ENCODE data around the gene ZNF506.
"Not testable (repeated sequence)": the region's sequence is repeated elsewhere in the genome, so short reads cannot be mapped to it uniquely, and the experiment has no call there.

The ZNF506 gene

GRCh38 chr19:19778666-19779065 lies 42.9 kb downstream of the ZNF506 start:
- Histone ChIP-seq H3K9me3 (ENCODE audit: insufficient read depth, low read depth, low read length) (no peaks in the 10 kb centered on the region), H3K4me1 (ENCODE audit: insufficient read depth, low read length) (peaks cover 11% of the 10 kb centered on the region), H3K4me3 (ENCODE audit: low read length) (no peak overlapping the region), H3K36me3 (ENCODE audit: insufficient read depth, low read length) (peaks cover 10% of the 10 kb centered on the region; the same call in 1 of the 2 replicates), H3K27ac (ENCODE audit: low read depth, low read length) (no peak overlapping the region), H3K27me3 (ENCODE audit: insufficient read depth, low read length) (no peaks in the 10 kb centered on the region), H3K9ac (ENCODE audit: low read depth, low read length) (no peak overlapping the region)
- WGBS, result 90% methylated on average over 1 of the region's 2 CpGs

- Histone ChIP-seq H3K4me3 (ENCODE audit: low read length) (peak overlapping the region; percentile 79), H3K27ac (ENCODE audit: low read depth, low read length) (no peak overlapping the region), H3K9ac (ENCODE audit: low read depth, low read length) (no peak overlapping the region), H3K4me1 (ENCODE audit: insufficient read depth, low read length) (peaks cover 11% of the 10 kb centered on the region), H3K27me3 (ENCODE audit: insufficient read depth, low read length) (no peaks in the 10 kb centered on the region), H3K36me3 (ENCODE audit: insufficient read depth, low read length) (peaks cover 10% of the 10 kb centered on the region; the same call in 1 of the 2 replicates), H3K9me3 (ENCODE audit: insufficient read depth, low read depth, low read length) (no peaks in the 10 kb centered on the region)
- WGBS, result 85% methylated on average over 5 of the region's 5 CpGs
Observed at GRCh38 chr19:19777692-19778091, 43.9 kb downstream of the ZNF506 start.

- Histone ChIP-seq H3K9ac (ENCODE audit: low read depth, low read length) (peak overlapping the region; percentile 71), H3K4me3 (ENCODE audit: low read length) (peak overlapping the region; percentile 79), H3K4me1 (ENCODE audit: insufficient read depth, low read length) (peaks cover 11% of the 10 kb centered on the region), H3K9me3 (ENCODE audit: insufficient read depth, low read depth, low read length) (no peaks in the 10 kb centered on the region), H3K27ac (ENCODE audit: low read depth, low read length) (peak overlapping the region; percentile 24; the same call in 1 of the 2 replicates), H3K27me3 (ENCODE audit: insufficient read depth, low read length) (no peaks in the 10 kb centered on the region), H3K36me3 (ENCODE audit: insufficient read depth, low read length) (peaks cover 10% of the 10 kb centered on the region; the same call in 1 of the 2 replicates)
- under 1% methylated on average over 36 of the region's 36 CpGs for WGBS
Observed at GRCh38 chr19:19776206-19777008, 45.1 kb downstream of the ZNF506 start.

- Histone ChIP-seq H3K27me3 (ENCODE audit: insufficient read depth, low read length) (no peaks in the 10 kb centered on the region), H3K27ac (ENCODE audit: low read depth, low read length) (peak overlapping the region; percentile 24; the same call in 1 of the 2 replicates), H3K4me3 (ENCODE audit: low read length) (peak overlapping the region; percentile 79), H3K9me3 (ENCODE audit: insufficient read depth, low read depth, low read length) (no peaks in the 10 kb centered on the region), H3K4me1 (ENCODE audit: insufficient read depth, low read length) (peaks cover 11% of the 10 kb centered on the region), H3K9ac (ENCODE audit: low read depth, low read length) (peak overlapping the region; percentile 71), H3K36me3 (ENCODE audit: insufficient read depth, low read length) (peaks cover 6% of the 10 kb centered on the region; the same call in 1 of the 2 replicates)
- 7% methylated on average over 11 of the region's 11 CpGs for WGBS
Observed at GRCh38 chr19:19775891-19776205, 45.7 kb downstream of the ZNF506 start.

GRCh38 chr19:19774354-19775033 lies 47.1 kb downstream of the ZNF506 start:
- no peaks in the 10 kb centered on the region for H3K27me3 ChIP-seq (ENCODE audit: insufficient read depth, low read length)
- H3K9me3 ChIP-seq (ENCODE audit: insufficient read depth, low read depth, low read length), result no peaks in the 10 kb centered on the region
- no peak overlapping the region for H3K9ac ChIP-seq (ENCODE audit: low read depth, low read length)
- no peak overlapping the region for H3K27ac ChIP-seq (ENCODE audit: low read depth, low read length)
- 94% methylated on average over 13 of the region's 14 CpGs for WGBS
- no peak overlapping the region for H3K4me3 ChIP-seq (ENCODE audit: low read length)
- H3K36me3 ChIP-seq (ENCODE audit: insufficient read depth, low read length), result peaks cover 5% of the 10 kb centered on the region; the same call in 1 of the 2 replicates
- H3K4me1 ChIP-seq (ENCODE audit: insufficient read depth, low read length), result peaks cover 11% of the 10 kb centered on the region

GRCh38 chr19:19771963-19772362 lies 49.6 kb downstream of the ZNF506 start:
- not testable (repeated sequence) for H3K9ac ChIP-seq (ENCODE audit: low read depth, low read length); H3K27ac ChIP-seq (ENCODE audit: low read depth, low read length); H3K27me3 ChIP-seq (ENCODE audit: insufficient read depth, low read length); H3K4me1 ChIP-seq (ENCODE audit: insufficient read depth, low read length); H3K4me3 ChIP-seq (ENCODE audit: low read length); H3K9me3 ChIP-seq (ENCODE audit: insufficient read depth, low read depth, low read length); H3K36me3 ChIP-seq (ENCODE audit: insufficient read depth, low read length)
- 82% methylated on average over 6 of the region's 10 CpGs for WGBS

- H3K27me3 ChIP-seq (ENCODE audit: insufficient read depth, low read length); H3K9ac ChIP-seq (ENCODE audit: low read depth, low read length); H3K9me3 ChIP-seq (ENCODE audit: insufficient read depth, low read depth, low read length); H3K4me3 ChIP-seq (ENCODE audit: low read length); H3K4me1 ChIP-seq (ENCODE audit: insufficient read depth, low read length); H3K36me3 ChIP-seq (ENCODE audit: insufficient read depth, low read length); H3K27ac ChIP-seq (ENCODE audit: low read depth, low read length): not testable (repeated sequence)
- WGBS, result 95% methylated on average over 26 of the region's 28 CpGs
Observed at GRCh38 chr19:19769971-19770370, 51.6 kb downstream of the ZNF506 start.

GRCh38 chr19:19758164-19758563 lies 63.4 kb downstream of the ZNF506 start:
- H3K27me3 ChIP-seq (ENCODE audit: insufficient read depth, low read length), result no peaks in the 10 kb centered on the region
- WGBS, result 87% methylated on average over 4 of the region's 4 CpGs
- no peaks in the 10 kb centered on the region for H3K4me1 ChIP-seq (ENCODE audit: insufficient read depth, low read length)
- H3K4me3 ChIP-seq (ENCODE audit: low read length), result no peak overlapping the region
- no peak overlapping the region for H3K27ac ChIP-seq (ENCODE audit: low read depth, low read length)
- H3K9me3 ChIP-seq (ENCODE audit: insufficient read depth, low read depth, low read length), result no peaks in the 10 kb centered on the region
- no peak overlapping the region for H3K9ac ChIP-seq (ENCODE audit: low read depth, low read length)
- no peaks in the 10 kb centered on the region for H3K36me3 ChIP-seq (ENCODE audit: insufficient read depth, low read length)

GRCh38 chr19:19752760-19753403 lies 68.7 kb downstream of the ZNF506 start:
- WGBS, result 91% methylated on average over 11 of the region's 11 CpGs
- Histone ChIP-seq H3K4me1 (ENCODE audit: insufficient read depth, low read length) (no peaks in the 10 kb centered on the region), H3K4me3 (ENCODE audit: low read length) (no peak overlapping the region), H3K9ac (ENCODE audit: low read depth, low read length) (no peak overlapping the region), H3K36me3 (ENCODE audit: insufficient read depth, low read length) (no peaks in the 10 kb centered on the region), H3K9me3 (ENCODE audit: insufficient read depth, low read depth, low read length) (no peaks in the 10 kb centered on the region), H3K27me3 (ENCODE audit: insufficient read depth, low read length) (no peaks in the 10 kb centered on the region), H3K27ac (ENCODE audit: low read depth, low read length) (no peak overlapping the region)

- H3K4me3 ChIP-seq (ENCODE audit: low read length), result no peak overlapping the region
- 92% methylated on average over 12 of the region's 12 CpGs for WGBS
- no peaks in the 10 kb centered on the region for H3K27me3 ChIP-seq (ENCODE audit: insufficient read depth, low read length)
- no peak overlapping the region for H3K27ac ChIP-seq (ENCODE audit: low read depth, low read length)
- H3K4me1 ChIP-seq (ENCODE audit: insufficient read depth, low read length), result no peaks in the 10 kb centered on the region
- no peaks in the 10 kb centered on the region for H3K36me3 ChIP-seq (ENCODE audit: insufficient read depth, low read length)
- H3K9ac ChIP-seq (ENCODE audit: low read depth, low read length), result no peak overlapping the region
- H3K9me3 ChIP-seq (ENCODE audit: insufficient read depth, low read depth, low read length), result no peaks in the 10 kb centered on the region
Observed at GRCh38 chr19:19751846-19752245, 69.7 kb downstream of the ZNF506 start.
